NT2/D1 (cell line): Measurements from ENCODE around the gene LKAAEAR1.

Experiments used
- SUZ12 ChIP-seq: IDR thresholded peaks from 2 replicates; pipeline ENCODE4 v1.6.1; 2011; ENCODE audit not compliant: insufficient read length, insufficient read depth; ENCODE audit errors: extremely low read depth
- YY1 ChIP-seq: IDR thresholded peaks from 2 replicates; pipeline ENCODE4 v1.6.1; 2011; ENCODE audit not compliant: insufficient read length, insufficient read depth
- ZNF274 ChIP-seq: IDR thresholded peaks from 2 replicates; pipeline ENCODE4 v1.6.1; 2011; ENCODE audit warnings: mild to moderate bottlenecking, low read depth, low read length

DNA sequence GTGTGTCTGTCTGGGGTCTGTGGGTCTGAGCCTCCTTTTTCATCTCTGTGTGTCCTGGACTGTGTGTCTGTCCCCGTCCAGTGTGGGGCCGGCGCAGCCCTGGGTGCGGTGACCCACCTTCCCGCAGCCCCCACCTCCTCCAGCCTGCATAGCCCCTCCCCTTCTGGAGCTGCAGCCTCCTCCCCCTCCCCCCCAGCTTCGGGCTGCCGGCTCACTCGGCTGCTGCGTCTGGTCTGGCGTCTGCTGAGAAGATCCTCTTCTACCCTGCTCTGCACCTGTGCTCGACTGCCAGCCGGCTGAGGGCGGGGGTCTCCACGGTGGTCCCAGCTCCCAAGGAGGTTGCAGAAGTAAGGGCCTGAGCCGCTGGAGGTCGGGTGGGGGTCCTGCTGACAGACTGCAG is 7.6 kb upstream of the LKAAEAR1 start:
- TF ChIP-seq ZNF274 = no peak
- no peak for TF ChIP-seq YY1
- TF ChIP-seq SUZ12 = no peak
